Esophagus squamous epithelium (tissue), 5 donors: ENCODE measurements around the gene GLIS2. TPM values are rescaled to one million over a fixed set of nuclear protein-coding genes. Genes with fewer than 3 reads are reported as not detected.

Experiments used
- DNase-seq: peaks from one replicate; lab custom pipeline; 2025; lab: John Stamatoyannopoulos, UW
- H3K27ac ChIP-seq, 4 donors: fragments of 200-600 bp; sonication (generic); one replicate each; pipeline ENCODE4 v1.5.1; 2016 to 2019; ENCODE audit warnings: mild to moderate bottlenecking in 1 of 4
- H3K27me3 ChIP-seq, 4 donors: fragments of 200-600 bp; sonication (generic); 1 replicate in 3 of 4; 2 replicates in 1 of 4; pipeline versions ENCODE4 v1.5.1 to v1.6.0; 2017 to 2021; ENCODE audit warnings: antibody characterized with exemption in 1 of 4
- H3K36me3 ChIP-seq, 3 donors: fragments of 200-600 bp; sonication (generic); one replicate each; pipeline ENCODE4 v1.5.1; 2016 to 2019
- H3K4me1 ChIP-seq, 3 donors: fragments of 200-600 bp; sonication (generic); one replicate each; pipeline ENCODE4 v1.5.1; 2017 to 2019
- H3K4me3 ChIP-seq, 4 donors: fragments of 200-600 bp; sonication (generic); 1 replicate in 3 of 4; 2 replicates in 1 of 4; pipeline ENCODE4 v1.5.1; 2016 to 2019; ENCODE audit warnings: mild to moderate bottlenecking in 2 of 4, moderate library complexity in 1 of 4
- H3K9me3 ChIP-seq, 3 donors: fragments of 200-600 bp; sonication (generic); one replicate each; pipeline ENCODE4 v1.5.1; 2016 to 2019
- CTCF ChIP-seq, 6 experiments: fragments of 450-650 bp in 4 of 6; fragments of 200-600 bp in 2 of 6; sonication (generic) in 2 of 6; IDR thresholded peaks; one replicate each; pipeline ENCODE4 v1.5.1; 2016 to 2019; ENCODE audit warnings: antibody characterized with exemption in 6 of 6, mild to moderate bottlenecking in 4 of 6, moderate library complexity in 4 of 6
- POLR2A ChIP-seq, 4 donors: fragments of 450-650 bp; IDR thresholded peaks; one replicate each; pipeline ENCODE4 v1.6.1; 2017; ENCODE audit warnings: antibody characterized with exemption in 4 of 4, mild to moderate bottlenecking in 4 of 4, moderate library complexity in 3 of 4
- WGBS, 2 donors: methylation state at CpG; one replicate each; pipeline ENCODE4 v1.1.5; 2018; 5-methylcytosine and 5-hydroxymethylcytosine counted together
- intact Hi-C: fragments of 100-400 bp; cut with DNase I; formaldehyde crosslinking; loops from one replicate; pipeline ENCODE4 v1.15.0; 2022
- total RNA-seq, 4 donors: library from RNA; depleted of rRNA; stranded (reverse); fragments of >200 nt; gene quantifications; one replicate each; pipeline ENCODE4 v1.1.0, GENCODE V29; 2016
- donor health status: DM: yes; HTN: yes; CAD: no.

The GLIS2 gene
- total RNA-seq, 4 donors from 2014 or later = 0.30 to 1.7 (median 0.67) TPM

DNA sequence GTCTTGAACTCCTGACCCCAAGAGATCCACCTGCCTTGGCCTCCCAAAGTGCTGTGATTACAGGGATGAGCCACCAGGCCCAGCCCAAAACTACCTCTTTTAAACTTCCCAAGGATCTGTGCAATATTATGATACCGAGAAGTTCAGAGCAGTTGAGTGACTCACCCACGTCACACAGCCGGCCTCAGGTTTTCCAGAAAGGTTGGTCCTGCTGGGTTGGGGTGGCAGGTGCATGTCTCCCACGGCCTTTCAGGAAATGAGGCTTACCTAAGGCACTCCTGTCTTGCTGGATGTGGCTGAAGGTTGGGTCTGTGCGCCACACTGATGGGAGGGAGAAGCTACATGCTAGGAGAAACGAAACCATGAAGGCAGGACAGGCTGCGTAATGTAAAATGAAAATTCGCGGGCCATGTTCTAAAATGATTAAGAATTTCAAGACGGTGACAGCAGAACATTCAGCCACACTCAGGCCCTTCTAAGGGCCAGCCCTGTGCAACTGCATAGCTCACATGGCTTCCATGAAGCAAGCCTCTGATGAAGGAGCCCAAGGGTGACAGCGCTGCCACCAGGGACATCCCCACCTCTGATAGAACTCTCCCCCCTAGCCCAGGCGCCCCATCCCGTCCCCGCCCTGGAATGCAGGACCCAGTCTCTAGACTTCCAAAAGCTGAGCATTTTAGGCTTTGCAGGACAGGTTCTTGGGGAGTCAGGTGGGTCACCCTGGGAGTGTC is 6.6 kb upstream of the GLIS2 start:
- no peak overlapping the region for H3K4me3 ChIP-seq
- no peak for DNase-seq
- 82 to 89% methylated on average over 4 to 9 of the region's 14 CpGs for WGBS, 2 donors
- peaks cover 0 to 13% (median 0%) of the 10 kb centered on the region in 4 donors for H3K27me3 ChIP-seq
- peaks cover 0 to 51% (median 21%) of the 10 kb centered on the region in 3 donors for H3K4me1 ChIP-seq
- peak overlapping the region in 3 of 4 donors; percentile 6 to 53 (median 19) for H3K27ac ChIP-seq
- no peaks in the 10 kb centered on the region for H3K36me3 ChIP-seq
- intact Hi-C loops = no loop called here
- H3K9me3 ChIP-seq = no peaks in the 10 kb centered on the region
- TF ChIP-seq CTCF (IDR thresholded peaks at IDR 0.05) (no peak), POLR2A (IDR thresholded peaks at IDR 0.05) (no peak)

GRCh38 chr16:4309833-4310266 is 6.0 kb upstream of the GLIS2 start:
- Histone ChIP-seq H3K4me3 (no peak overlapping the region), H3K4me1 (peaks cover under 1 to 56% (median 21%) of the 10 kb centered on the region in 3 donors), H3K9me3 (no peaks in the 10 kb centered on the region), H3K27ac (peak overlapping the region in 3 of 4 donors; percentile 6 to 53 (median 30)), H3K27me3 (peaks cover 0 to 19% (median 2%) of the 10 kb centered on the region in 4 donors), H3K36me3 (no peaks in the 10 kb centered on the region)
- 10% methylated on average over 2 of the region's 11 CpGs; no CpG with 5 or more reads in 1 of the 2 donors for WGBS, 2 donors
- intact Hi-C loops = no loop called here
- TF ChIP-seq POLR2A (IDR thresholded peaks at IDR 0.05) = no peak
- peak; percentile 25 to 64 (median 44) for TF ChIP-seq CTCF (IDR thresholded peaks at IDR 0.05)
- DNase-seq = no peak

GRCh38 chr16:4313563-4314531 is 2.0 kb upstream of the GLIS2 start:
- Histone ChIP-seq H3K36me3 (no peaks in the 10 kb centered on the region), H3K27ac (peak overlapping the region in 2 of 4 donors; percentile 86 to 98), H3K4me1 (peaks cover 34 to 68% (median 34%) of the 10 kb centered on the region in 3 donors), H3K4me3 (peak overlapping the region in 1 of 4 donors; percentile 28), H3K9me3 (no peaks in the 10 kb centered on the region), H3K27me3 (peaks cover 0 to 45% (median 2%) of the 10 kb centered on the region in 4 donors)
- TF ChIP-seq POLR2A (IDR thresholded peaks at IDR 0.05) (no peak), CTCF (IDR thresholded peaks at IDR 0.05) (peak in 5 of 6 experiments; percentile 43 to 56 (median 53))
- DNase-seq = no peak
- intact Hi-C loops = no loop called here
- WGBS, 2 donors = 20 to 24% methylated on average over 13 to 18 of the region's 43 CpGs

DNA sequence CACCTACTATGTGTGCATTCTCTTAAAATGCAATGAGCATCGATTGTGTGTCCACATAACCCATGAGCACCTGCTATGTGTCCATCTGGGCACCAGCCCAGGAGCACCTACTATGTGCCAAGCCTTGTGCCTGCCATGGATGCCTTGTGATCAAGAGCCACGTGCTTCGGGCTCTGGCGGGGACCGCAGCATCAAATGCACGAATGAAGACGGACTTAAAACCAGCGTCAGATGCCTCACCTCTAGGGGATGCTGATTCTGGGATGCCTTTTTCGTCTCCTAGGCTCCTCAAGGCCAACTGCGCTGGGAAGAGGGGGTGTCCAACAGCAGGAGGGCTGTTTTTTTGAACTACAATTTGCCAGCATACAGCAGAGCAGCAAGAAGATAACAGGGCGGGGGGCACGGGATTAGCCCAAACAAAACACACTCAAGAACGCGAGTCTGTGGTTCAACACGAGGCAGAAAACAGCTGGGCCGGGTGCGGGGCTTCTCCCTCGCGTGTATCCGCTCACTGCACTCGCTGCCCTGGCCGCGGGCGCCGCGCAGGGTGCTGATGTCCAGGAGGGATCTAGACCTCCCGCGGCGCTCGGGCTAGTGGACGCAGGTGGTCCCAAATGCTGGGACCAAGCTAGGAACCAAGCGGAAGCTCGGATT is 1.2 kb upstream of the GLIS2 start:
- no peaks in the 10 kb centered on the region for H3K9me3 ChIP-seq
- peak overlapping the region; percentile 75 to 98 (median 82) for H3K27ac ChIP-seq
- H3K27me3 ChIP-seq = peaks cover 0 to 53% (median 2%) of the 10 kb centered on the region in 4 donors
- H3K4me3 ChIP-seq = peak overlapping the region; percentile 47 to 89 (median 60)
- DNase-seq = no peak
- 5 to 8% methylated on average over 7 to 11 of the region's 33 CpGs for WGBS, 2 donors
- intact Hi-C loops = no loop called here
- peaks cover 38 to 68% (median 41%) of the 10 kb centered on the region in 3 donors for H3K4me1 ChIP-seq
- no peaks in the 10 kb centered on the region for H3K36me3 ChIP-seq
- TF ChIP-seq POLR2A (IDR thresholded peaks at IDR 0.05) (no peak), CTCF (IDR thresholded peaks at IDR 0.05) (peak in 1 of 6 experiments; percentile 13)
